ENCODE measurements around the gene MRTFA.

DNA sequence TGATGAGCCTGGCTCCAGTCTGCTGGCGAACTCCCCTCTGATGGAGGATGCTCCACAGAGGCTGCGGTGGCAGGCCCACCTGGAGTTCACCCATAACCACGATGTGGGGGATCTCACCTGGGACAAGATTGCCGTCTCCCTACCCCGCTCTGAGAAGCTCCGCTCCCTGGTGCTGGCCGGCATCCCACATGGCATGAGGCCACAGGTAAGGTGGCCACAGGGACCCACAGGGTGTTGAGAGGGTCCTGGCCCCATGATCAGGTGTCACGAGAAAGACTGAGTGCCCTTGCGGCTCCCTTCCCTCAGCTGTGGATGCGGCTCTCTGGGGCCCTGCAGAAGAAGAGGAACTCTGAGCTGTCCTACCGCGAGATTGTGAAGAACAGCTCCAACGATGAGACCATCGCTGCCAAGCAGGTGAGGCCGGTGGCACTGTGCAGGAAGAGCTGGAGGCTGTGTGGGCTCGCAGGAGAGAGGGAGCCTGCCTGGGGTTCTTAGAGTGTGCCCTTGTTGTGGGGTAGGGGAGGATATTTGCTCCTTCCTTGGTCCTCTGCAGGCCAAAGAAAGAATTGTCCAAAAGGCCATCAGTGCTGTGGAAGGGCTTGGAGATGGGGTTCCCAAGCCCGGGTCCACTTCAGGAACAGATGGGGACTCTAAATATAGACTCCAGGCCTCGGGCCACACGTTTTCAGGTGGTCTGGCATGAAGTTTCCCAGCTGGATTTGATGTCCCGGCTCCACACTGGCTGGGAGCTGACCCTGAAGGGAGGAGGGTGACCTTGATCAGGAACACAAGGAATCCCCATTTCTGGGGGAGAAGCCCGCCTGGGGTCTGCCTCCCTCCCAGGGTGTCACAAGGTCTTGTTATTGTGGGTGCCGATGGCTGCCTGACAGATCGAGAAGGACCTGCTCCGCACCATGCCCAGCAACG, 232.0 kb downstream of the MRTFA start:
- TF ChIP-seq, protein P1, sequence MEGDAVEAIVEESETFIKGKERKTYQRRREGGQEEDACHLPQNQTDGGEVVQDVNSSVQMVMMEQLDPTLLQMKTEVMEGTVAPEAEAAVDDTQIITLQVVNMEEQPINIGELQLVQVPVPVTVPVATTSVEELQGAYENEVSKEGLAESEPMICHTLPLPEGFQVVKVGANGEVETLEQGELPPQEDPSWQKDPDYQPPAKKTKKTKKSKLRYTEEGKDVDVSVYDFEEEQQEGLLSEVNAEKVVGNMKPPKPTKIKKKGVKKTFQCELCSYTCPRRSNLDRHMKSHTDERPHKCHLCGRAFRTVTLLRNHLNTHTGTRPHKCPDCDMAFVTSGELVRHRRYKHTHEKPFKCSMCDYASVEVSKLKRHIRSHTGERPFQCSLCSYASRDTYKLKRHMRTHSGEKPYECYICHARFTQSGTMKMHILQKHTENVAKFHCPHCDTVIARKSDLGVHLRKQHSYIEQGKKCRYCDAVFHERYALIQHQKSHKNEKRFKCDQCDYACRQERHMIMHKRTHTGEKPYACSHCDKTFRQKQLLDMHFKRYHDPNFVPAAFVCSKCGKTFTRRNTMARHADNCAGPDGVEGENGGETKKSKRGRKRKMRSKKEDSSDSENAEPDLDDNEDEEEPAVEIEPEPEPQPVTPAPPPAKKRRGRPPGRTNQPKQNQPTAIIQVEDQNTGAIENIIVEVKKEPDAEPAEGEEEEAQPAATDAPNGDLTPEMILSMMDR (IDR thresholded peaks at IDR 0.05), result no peak
- TF ChIP-seq ZFX (IDR thresholded peaks at IDR 0.05; ENCODE audit: borderline replicate concordance), result no peak

Data from 22Rv1 (cell line).